ENCODE results near the gene SLC41A1.
"Not testable (repeated sequence)": the region's sequence is repeated elsewhere in the genome, so short reads cannot be mapped to it uniquely, and the experiment has no call there.

Gene SLC41A1

DNA sequence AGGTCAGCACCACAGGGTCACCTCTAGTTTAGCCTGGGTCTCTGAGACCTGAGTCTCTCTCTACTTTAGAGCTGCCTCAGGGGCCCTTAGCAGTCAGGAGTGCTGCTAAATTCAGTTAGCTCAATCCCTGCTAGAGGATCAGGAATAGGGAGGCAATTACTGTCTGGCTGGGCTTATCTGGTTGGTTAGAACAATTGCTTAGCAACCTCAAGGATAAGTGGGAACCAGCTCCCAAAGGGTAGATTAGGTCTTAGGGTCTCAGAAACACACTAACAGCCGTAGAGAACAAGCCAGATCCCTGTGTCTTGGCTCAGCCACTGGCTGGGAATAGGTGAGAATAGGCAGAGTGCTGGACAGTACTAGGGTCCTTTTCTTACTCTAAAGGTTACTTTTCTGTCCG is 29.2 kb upstream of the SLC41A1 start:
- Histone ChIP-seq H3K9ac (ENCODE audit: low read depth in 1 of 2, low read length in 2 of 2) (no peak overlapping the region), H3K9me3 (ENCODE audit: control insufficient read depth in 2 of 2, low read length in 2 of 2) (no peaks in the 10 kb centered on the region), H3K4me1 (ENCODE audit: control insufficient read depth in 2 of 2, insufficient read depth in 2 of 2, low read length in 2 of 2) (no peaks in the 10 kb centered on the region), H3K4me3 (ENCODE audit: low read length in 2 of 2) (no peak overlapping the region), H3K36me3 (ENCODE audit: control insufficient read depth in 2 of 2, insufficient read depth in 2 of 2, low read length in 2 of 2) (no peaks in the 10 kb centered on the region), H3K27ac (ENCODE audit: low read depth in 2 of 2, low read length in 2 of 2) (no peak overlapping the region), H3K27me3 (ENCODE audit: control insufficient read depth in 2 of 2, insufficient read depth in 2 of 2, low read length in 2 of 2) (peaks cover 0 to 2% of the 10 kb centered on the region in 2 donors)

DNA sequence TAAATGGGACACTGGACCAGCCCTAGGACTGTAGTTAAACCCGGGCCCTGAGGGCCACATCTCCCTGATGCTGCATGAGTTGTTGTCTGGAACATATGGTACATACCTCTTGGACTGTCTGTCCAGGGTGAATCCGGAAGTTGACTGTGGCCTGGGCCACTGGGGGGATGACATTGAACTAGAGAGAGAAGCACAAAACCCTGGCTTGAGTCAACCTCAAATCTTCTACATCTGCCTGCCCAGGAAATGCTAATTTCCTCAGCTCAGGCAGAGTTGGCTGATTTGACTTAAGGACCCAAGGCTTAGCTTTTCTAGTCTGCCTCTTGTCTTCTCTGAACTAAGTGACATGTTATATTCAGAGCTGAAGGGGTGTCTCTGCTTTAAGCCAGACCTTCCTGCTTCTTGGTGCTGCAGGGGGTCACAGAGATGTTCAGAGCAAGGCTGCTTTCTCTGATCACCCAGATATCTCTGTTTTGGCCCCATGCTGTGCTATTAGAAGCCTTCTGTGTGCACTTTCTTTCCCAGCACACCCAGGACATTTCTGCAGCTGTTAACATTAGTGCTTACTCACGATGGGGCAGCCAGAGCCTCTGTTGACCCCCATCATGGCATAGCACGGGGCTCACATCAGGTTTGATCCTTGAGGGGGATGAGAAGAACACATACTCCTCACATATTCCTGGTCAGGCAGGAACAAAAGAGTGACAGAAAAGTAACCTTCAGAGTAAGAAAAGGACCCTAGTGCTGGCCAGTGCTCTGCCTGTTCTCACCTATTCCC is 27.3 kb upstream of the SLC41A1 start:
- H3K4me3 ChIP-seq (ENCODE audit: low read length in 2 of 2) = no peak overlapping the region
- no peaks in the 10 kb centered on the region for H3K4me1 ChIP-seq (ENCODE audit: control insufficient read depth in 2 of 2, insufficient read depth in 2 of 2, low read length in 2 of 2)
- peaks cover 0 to 2% of the 10 kb centered on the region in 2 donors for H3K27me3 ChIP-seq (ENCODE audit: control insufficient read depth in 2 of 2, insufficient read depth in 2 of 2, low read length in 2 of 2)
- no peak overlapping the region for H3K27ac ChIP-seq (ENCODE audit: low read depth in 2 of 2, low read length in 2 of 2)
- H3K9ac ChIP-seq (ENCODE audit: low read depth in 1 of 2, low read length in 2 of 2) = no peak overlapping the region
- H3K36me3 ChIP-seq (ENCODE audit: control insufficient read depth in 2 of 2, insufficient read depth in 2 of 2, low read length in 2 of 2) = no peaks in the 10 kb centered on the region
- no peaks in the 10 kb centered on the region for H3K9me3 ChIP-seq (ENCODE audit: control insufficient read depth in 2 of 2, low read length in 2 of 2)

DNA sequence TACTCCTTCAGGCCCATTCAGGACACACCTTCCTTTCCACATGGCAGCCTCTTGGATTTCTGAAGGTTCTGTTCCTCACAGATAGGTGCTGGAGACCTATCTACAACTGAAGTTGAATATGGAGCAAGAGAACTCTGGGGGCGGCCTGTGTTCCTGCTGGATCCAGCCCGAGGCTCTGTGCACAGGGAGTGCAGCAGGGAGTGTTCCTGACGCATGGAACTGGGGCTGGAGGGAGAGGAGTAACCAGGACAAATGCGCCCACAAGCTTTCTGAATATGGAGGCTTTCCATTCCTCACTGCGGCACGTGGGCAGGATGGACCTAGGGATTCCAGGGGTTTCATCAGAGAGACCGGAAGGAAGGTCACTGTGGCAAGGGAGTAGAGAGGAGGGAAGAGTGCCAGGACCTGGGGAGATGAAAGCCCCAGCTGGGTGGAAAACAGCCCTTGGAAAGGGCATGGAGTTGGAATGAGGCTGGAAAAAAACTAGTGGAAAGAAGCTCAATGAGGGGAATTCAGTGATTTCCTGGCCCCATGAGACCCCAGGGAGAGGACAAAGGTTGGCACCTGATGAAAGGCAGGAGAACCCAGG is 24.5 kb upstream of the SLC41A1 start:
- no peak overlapping the region for H3K4me3 ChIP-seq (ENCODE audit: low read length in 2 of 2)
- no peak overlapping the region for H3K9ac ChIP-seq (ENCODE audit: low read depth in 1 of 2, low read length in 2 of 2)
- no peak overlapping the region for H3K27ac ChIP-seq (ENCODE audit: low read depth in 2 of 2, low read length in 2 of 2)
- H3K27me3 ChIP-seq (ENCODE audit: control insufficient read depth in 2 of 2, insufficient read depth in 2 of 2, low read length in 2 of 2) = no peaks in the 10 kb centered on the region
- H3K9me3 ChIP-seq (ENCODE audit: control insufficient read depth in 2 of 2, low read length in 2 of 2) = no peaks in the 10 kb centered on the region
- H3K4me1 ChIP-seq (ENCODE audit: control insufficient read depth in 2 of 2, insufficient read depth in 2 of 2, low read length in 2 of 2) = peaks cover 3 to 8% of the 10 kb centered on the region in 2 donors
- H3K36me3 ChIP-seq (ENCODE audit: control insufficient read depth in 2 of 2, insufficient read depth in 2 of 2, low read length in 2 of 2) = no peaks in the 10 kb centered on the region

DNA sequence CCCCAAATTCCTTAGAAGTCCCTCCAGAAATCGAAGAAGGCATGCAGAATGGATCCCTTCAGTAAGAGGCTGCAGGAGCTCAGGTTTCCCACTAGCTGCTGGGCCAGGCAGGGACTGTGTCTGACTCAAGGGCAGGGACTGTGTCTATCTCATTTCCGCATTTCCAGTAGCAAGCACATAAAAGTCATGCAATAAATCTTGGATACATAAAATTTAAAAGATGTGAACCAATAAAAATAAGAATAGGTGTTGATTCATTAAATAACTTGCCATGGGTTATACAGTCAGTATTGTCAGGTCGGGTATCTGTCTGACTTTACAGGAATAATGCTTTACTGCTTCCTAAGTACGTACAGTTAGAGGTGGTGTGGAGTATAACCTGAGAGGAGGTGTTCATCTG is 21.8 kb upstream of the SLC41A1 start:
- Histone ChIP-seq H3K4me1 (ENCODE audit: control insufficient read depth in 2 of 2, insufficient read depth in 2 of 2, low read length in 2 of 2) (peaks cover 3 to 8% of the 10 kb centered on the region in 2 donors), H3K4me3 (ENCODE audit: low read length in 2 of 2) (no peak overlapping the region), H3K27ac (ENCODE audit: low read depth in 2 of 2, low read length in 2 of 2) (no peak overlapping the region), H3K36me3 (ENCODE audit: control insufficient read depth in 2 of 2, insufficient read depth in 2 of 2, low read length in 2 of 2) (no peaks in the 10 kb centered on the region), H3K9ac (ENCODE audit: low read depth in 1 of 2, low read length in 2 of 2) (no peak overlapping the region), H3K27me3 (ENCODE audit: control insufficient read depth in 2 of 2, insufficient read depth in 2 of 2, low read length in 2 of 2) (no peaks in the 10 kb centered on the region), H3K9me3 (ENCODE audit: control insufficient read depth in 2 of 2, low read length in 2 of 2) (no peaks in the 10 kb centered on the region)

DNA sequence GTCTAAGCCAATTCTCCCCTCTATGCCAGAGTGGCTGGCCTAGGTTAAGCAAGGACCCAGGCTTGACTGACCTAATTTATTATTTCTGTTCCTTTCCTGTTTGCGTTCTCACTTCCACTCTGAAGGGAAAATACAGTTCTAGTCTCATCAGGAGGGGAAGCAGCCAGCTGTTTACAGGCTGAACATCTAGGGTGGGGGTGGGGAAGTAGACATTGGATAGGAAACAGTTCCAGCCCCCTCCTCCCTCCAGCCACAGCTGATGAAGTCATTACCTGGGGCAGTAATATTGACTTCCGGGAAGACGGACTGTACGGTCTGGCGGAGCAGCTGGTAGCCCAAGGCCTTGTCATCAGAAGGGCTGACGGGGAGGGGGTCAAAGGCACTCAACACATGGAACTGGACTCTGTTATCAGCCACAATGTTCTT is 19.3 kb upstream of the SLC41A1 start:
- no peak overlapping the region for H3K27ac ChIP-seq (ENCODE audit: low read depth in 2 of 2, low read length in 2 of 2)
- no peaks in the 10 kb centered on the region for H3K36me3 ChIP-seq (ENCODE audit: control insufficient read depth in 2 of 2, insufficient read depth in 2 of 2, low read length in 2 of 2)
- H3K4me1 ChIP-seq (ENCODE audit: control insufficient read depth in 2 of 2, insufficient read depth in 2 of 2, low read length in 2 of 2) = peaks cover 3 to 8% of the 10 kb centered on the region in 2 donors
- no peaks in the 10 kb centered on the region for H3K27me3 ChIP-seq (ENCODE audit: control insufficient read depth in 2 of 2, insufficient read depth in 2 of 2, low read length in 2 of 2)
- no peaks in the 10 kb centered on the region for H3K9me3 ChIP-seq (ENCODE audit: control insufficient read depth in 2 of 2, low read length in 2 of 2)
- H3K4me3 ChIP-seq (ENCODE audit: low read length in 2 of 2) = no peak overlapping the region
- no peak overlapping the region for H3K9ac ChIP-seq (ENCODE audit: low read depth in 1 of 2, low read length in 2 of 2)

DNA sequence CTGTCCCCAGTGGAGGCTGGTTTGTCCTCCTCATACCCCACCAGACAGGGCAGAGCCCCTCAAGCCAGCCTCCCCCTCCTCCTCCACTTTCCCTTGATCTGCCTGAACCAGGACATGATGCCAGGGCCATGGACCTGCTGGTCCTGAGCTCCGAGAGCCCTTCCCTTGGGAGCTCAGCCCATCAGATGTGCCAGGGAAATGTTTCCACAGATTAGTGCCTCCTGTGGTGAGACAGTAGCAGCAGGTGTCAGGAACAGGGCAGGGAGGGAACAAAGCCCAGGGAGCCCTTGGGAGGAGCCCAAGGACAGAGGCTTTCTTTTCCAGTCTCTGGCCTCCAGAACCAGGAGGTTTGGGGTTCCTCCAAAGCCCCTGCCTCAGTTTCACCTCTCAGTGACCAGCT is 14.6 kb upstream of the SLC41A1 start:
- H3K36me3 ChIP-seq (ENCODE audit: control insufficient read depth in 2 of 2, insufficient read depth in 2 of 2, low read length in 2 of 2) = no peaks in the 10 kb centered on the region
- H3K27ac ChIP-seq (ENCODE audit: low read depth in 2 of 2, low read length in 2 of 2) = no peak overlapping the region
- H3K9me3 ChIP-seq (ENCODE audit: control insufficient read depth in 2 of 2, low read length in 2 of 2) = no peaks in the 10 kb centered on the region
- H3K9ac ChIP-seq (ENCODE audit: low read depth in 1 of 2, low read length in 2 of 2) = no peak overlapping the region
- H3K27me3 ChIP-seq (ENCODE audit: control insufficient read depth in 2 of 2, insufficient read depth in 2 of 2, low read length in 2 of 2) = no peaks in the 10 kb centered on the region
- no peak overlapping the region for H3K4me3 ChIP-seq (ENCODE audit: low read length in 2 of 2)
- no peaks in the 10 kb centered on the region for H3K4me1 ChIP-seq (ENCODE audit: control insufficient read depth in 2 of 2, insufficient read depth in 2 of 2, low read length in 2 of 2)

DNA sequence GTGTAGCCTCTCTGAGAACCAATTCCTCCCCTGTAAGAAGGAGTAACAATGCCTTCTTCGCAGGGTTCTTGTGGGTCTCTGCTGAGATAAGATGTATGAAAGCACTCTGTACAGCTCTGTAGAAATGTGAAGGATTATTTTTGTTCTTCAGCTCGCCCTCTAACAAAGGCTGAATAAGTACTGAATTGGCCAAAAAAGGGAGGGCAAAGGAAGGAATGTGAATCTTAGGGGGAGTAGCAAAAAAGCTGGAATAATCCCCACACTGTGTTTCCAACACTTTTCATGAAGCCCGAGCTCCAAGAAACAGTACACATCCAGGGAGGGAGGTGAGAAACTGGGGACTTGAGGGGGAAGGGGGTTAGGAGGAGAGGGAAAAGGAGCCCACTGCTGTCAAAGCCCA is 14.0 kb upstream of the SLC41A1 start:
- H3K4me3 ChIP-seq (ENCODE audit: low read length in 2 of 2) = no peak overlapping the region
- no peaks in the 10 kb centered on the region for H3K9me3 ChIP-seq (ENCODE audit: control insufficient read depth in 2 of 2, low read length in 2 of 2)
- no peaks in the 10 kb centered on the region for H3K36me3 ChIP-seq (ENCODE audit: control insufficient read depth in 2 of 2, insufficient read depth in 2 of 2, low read length in 2 of 2)
- H3K9ac ChIP-seq (ENCODE audit: low read depth in 1 of 2, low read length in 2 of 2) = no peak overlapping the region
- H3K27me3 ChIP-seq (ENCODE audit: control insufficient read depth in 2 of 2, insufficient read depth in 2 of 2, low read length in 2 of 2) = no peaks in the 10 kb centered on the region
- no peaks in the 10 kb centered on the region for H3K4me1 ChIP-seq (ENCODE audit: control insufficient read depth in 2 of 2, insufficient read depth in 2 of 2, low read length in 2 of 2)
- H3K27ac ChIP-seq (ENCODE audit: low read depth in 2 of 2, low read length in 2 of 2) = no peak overlapping the region

DNA sequence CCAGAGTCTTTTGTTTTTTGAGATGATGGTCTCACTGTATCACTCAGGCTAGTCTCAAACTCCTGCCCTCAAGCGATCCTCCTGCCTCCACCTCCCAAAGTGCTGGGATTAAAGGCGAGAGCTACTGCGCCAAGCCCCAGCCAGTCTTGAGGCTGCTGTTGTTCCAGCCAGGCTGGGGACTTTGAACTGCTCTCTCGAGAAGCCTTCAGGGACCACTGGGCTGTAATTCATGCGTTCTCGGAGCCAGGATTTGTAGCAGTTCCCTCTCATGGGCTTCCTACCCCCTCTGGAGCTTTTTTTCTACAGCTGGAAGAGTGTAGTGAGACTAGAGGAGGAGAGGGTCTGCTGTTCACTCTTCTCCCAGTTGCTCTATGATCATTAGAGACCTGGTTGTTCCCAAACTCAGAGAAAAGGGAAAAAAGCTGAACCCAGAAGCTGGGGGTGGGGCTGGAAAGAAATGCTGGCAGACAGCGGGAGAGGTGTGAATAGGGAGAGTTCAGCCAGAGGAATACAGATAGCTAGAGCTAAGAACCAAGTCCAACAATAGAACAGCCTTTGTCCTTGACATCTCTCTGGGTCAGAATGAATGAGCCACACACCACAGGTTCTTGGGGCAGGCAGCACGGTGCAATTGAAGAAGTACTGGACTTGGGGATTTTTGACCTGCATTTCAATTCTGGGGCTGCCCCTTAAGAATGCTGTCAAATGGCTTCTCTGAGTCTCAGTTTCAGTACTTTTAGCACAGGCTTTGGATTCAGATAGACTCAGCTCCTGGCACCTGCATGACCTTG is 13.2 kb upstream of the SLC41A1 start:
- no peaks in the 10 kb centered on the region for H3K27me3 ChIP-seq (ENCODE audit: control insufficient read depth in 2 of 2, insufficient read depth in 2 of 2, low read length in 2 of 2)
- H3K4me1 ChIP-seq (ENCODE audit: control insufficient read depth in 2 of 2, insufficient read depth in 2 of 2, low read length in 2 of 2) = no peaks in the 10 kb centered on the region

DNA sequence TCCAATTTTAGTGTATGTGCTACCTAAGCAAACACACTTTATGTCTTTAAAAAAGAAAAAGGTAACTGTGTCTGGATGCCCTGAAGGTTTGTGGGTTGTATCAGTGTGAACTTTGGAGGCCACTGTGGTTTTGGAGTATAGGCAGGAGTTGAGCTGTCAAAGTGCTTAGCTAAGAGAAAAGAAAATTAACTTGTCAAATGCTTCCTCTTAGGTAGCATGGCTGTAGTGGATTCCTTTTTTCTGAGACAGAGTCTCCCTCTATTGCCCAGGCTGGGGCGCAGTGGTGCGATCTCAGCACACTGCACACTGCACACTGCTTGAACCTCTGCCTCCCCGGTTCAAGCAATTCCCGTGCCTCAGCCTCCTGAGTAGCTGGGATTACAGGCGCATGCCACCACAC is 11.2 kb upstream of the SLC41A1 start:
- no peaks in the 10 kb centered on the region for H3K36me3 ChIP-seq (ENCODE audit: control insufficient read depth in 2 of 2, insufficient read depth in 2 of 2, low read length in 2 of 2)
- H3K9ac ChIP-seq (ENCODE audit: low read depth in 1 of 2, low read length in 2 of 2) = no peak overlapping the region
- H3K4me3 ChIP-seq (ENCODE audit: low read length in 2 of 2) = no peak overlapping the region
- H3K27me3 ChIP-seq (ENCODE audit: control insufficient read depth in 2 of 2, insufficient read depth in 2 of 2, low read length in 2 of 2) = no peaks in the 10 kb centered on the region
- no peak overlapping the region for H3K27ac ChIP-seq (ENCODE audit: low read depth in 2 of 2, low read length in 2 of 2)
- no peaks in the 10 kb centered on the region for H3K9me3 ChIP-seq (ENCODE audit: control insufficient read depth in 2 of 2, low read length in 2 of 2)
- H3K4me1 ChIP-seq (ENCODE audit: control insufficient read depth in 2 of 2, insufficient read depth in 2 of 2, low read length in 2 of 2) = no peaks in the 10 kb centered on the region

More for the DNA sequence above, 13.2 kb upstream of the SLC41A1 start:
- Histone ChIP-seq H3K36me3 (ENCODE audit: control insufficient read depth in 2 of 2, insufficient read depth in 2 of 2, low read length in 2 of 2) (no peaks in the 10 kb centered on the region), H3K9ac (ENCODE audit: low read depth in 1 of 2, low read length in 2 of 2) (no peak overlapping the region), H3K9me3 (ENCODE audit: control insufficient read depth in 2 of 2, low read length in 2 of 2) (no peaks in the 10 kb centered on the region), H3K4me3 (ENCODE audit: low read length in 2 of 2) (no peak overlapping the region), H3K27ac (ENCODE audit: low read depth in 2 of 2, low read length in 2 of 2) (no peak overlapping the region)

DNA sequence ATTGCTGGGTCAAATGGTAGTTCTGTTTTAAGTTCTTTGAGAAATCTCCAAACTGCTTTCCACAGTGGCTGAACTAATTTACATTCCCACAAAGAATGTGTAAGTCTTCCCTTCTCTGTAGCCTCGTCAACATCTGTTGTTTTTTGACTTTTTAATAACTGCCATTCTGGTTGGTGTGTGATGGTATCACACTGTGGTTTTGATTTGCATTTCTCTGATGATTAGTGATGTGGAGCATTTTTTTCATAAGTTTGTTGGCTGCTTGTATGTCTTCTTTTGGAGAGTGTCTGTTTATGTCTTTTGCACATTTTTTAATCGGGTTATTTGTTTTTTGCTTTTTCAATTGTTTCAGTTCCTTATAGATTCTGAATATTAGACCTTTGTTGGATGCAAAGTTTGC is 10.3 kb upstream of the SLC41A1 start:
- H3K9me3 ChIP-seq (ENCODE audit: control insufficient read depth in 2 of 2, low read length in 2 of 2); H3K4me3 ChIP-seq (ENCODE audit: low read length in 2 of 2); H3K27me3 ChIP-seq (ENCODE audit: control insufficient read depth in 2 of 2, insufficient read depth in 2 of 2, low read length in 2 of 2); H3K36me3 ChIP-seq (ENCODE audit: control insufficient read depth in 2 of 2, insufficient read depth in 2 of 2, low read length in 2 of 2); H3K4me1 ChIP-seq (ENCODE audit: control insufficient read depth in 2 of 2, insufficient read depth in 2 of 2, low read length in 2 of 2); H3K9ac ChIP-seq (ENCODE audit: low read depth in 1 of 2, low read length in 2 of 2); H3K27ac ChIP-seq (ENCODE audit: low read depth in 2 of 2, low read length in 2 of 2): not testable (repeated sequence)
